Stimulated activated naive B cell treated with anti-CD40 and anti-IgM and Interleukin-4, amounts not matched to agents 10 μg/mL and 1 μg/mL and 100 μg/mL, for 72 hours (primary cell): ENCODE data around the gene RASSF3.
"Not testable (repeated sequence)": the region's sequence is repeated elsewhere in the genome, so short reads cannot be mapped to it uniquely, and the experiment has no call there.

Experiments
- ATAC-seq, 2 donors: fragments of 150-1000 bp; cut with Tn5 transposase; replicated peaks; 2 replicates each; pipeline ENCODE4 v1.10.0; 2021; ENCODE audit warnings: moderate library complexity in 1 of 2
- DNase-seq: peaks from one replicate; pipeline ENCODE4 v3.0.0; 2021
- H3K27ac Mint-ChIP-seq: one replicate; pipeline ENCODE4 v1.8.0; 2022; ENCODE audit warnings: mild to moderate bottlenecking, mixed read lengths
- H3K27me3 Mint-ChIP-seq, 2 donors: one replicate each; pipeline ENCODE4 v1.8.0; 2022; ENCODE audit warnings: mixed read lengths in 2 of 2
- H3K36me3 Mint-ChIP-seq, 2 donors: one replicate each; pipeline ENCODE4 v1.8.0; 2022; ENCODE audit warnings: mixed read lengths in 2 of 2, mild to moderate bottlenecking in 1 of 2
- H3K4me1 Mint-ChIP-seq, 2 donors: one replicate each; pipeline ENCODE4 v1.8.0; 2022; ENCODE audit warnings: mixed read lengths in 2 of 2, mild to moderate bottlenecking in 1 of 2
- H3K4me3 Mint-ChIP-seq, 2 donors: one replicate each; pipeline ENCODE4 v1.8.0; 2022; ENCODE audit warnings: mild to moderate bottlenecking in 2 of 2, mixed read lengths in 2 of 2, moderate library complexity in 1 of 2
- H3K9me3 Mint-ChIP-seq, 2 donors: one replicate each; pipeline ENCODE4 v1.8.0; 2022; ENCODE audit warnings: mixed read lengths in 2 of 2, mild to moderate bottlenecking in 1 of 2

The RASSF3 gene

DNA sequence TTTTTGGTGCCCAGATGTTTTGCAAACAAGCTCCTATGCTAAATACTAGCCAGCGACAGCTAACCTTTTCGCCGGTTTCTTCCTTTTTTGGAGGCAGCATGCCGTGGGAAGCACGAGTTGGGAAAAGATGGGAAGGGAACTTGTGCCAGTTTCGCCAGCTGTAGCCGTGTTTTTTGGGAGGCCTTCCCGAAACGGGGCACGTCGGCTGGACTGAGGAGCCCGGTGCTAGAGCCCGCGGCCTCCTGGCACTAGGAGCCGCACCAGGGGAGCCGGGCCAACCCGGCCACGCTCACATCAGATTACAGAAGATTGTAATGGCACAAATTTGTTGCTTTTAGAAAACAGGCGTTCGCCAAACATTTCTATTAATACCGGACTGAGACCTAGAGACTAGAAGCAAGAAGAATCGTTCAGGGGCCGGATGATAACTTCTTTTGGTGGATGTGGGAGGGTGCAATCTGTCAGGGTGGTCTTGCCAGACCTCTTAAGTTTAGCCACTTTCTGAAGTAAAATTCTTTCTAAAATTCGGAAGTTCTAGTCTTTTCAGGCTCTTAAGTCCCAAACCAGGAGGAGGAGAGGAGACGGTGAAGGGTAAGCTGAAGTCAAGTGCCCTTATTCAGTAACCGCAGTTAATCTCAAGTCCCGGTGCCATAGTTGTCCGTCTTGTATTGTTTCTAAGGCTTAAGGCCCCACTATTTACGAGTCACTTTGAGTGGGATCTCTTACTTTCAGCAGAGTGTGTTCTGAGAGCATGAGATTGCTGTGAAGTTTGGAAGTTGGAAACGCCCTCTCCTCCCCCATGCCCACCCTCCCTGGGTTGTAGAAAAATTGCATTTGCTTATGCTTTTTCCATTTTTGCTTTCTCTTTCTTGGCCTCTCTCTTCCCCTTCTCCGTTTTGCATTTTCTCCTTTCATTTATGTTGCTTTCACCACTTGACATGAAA is 1.3 kb downstream of the RASSF3 start:
- DNase-seq (no peak), ATAC-seq (no peak)
- H3K36me3 Mint-ChIP-seq: peaks cover 39 to 53% of the 10 kb centered on the region in 2 donors

DNA sequence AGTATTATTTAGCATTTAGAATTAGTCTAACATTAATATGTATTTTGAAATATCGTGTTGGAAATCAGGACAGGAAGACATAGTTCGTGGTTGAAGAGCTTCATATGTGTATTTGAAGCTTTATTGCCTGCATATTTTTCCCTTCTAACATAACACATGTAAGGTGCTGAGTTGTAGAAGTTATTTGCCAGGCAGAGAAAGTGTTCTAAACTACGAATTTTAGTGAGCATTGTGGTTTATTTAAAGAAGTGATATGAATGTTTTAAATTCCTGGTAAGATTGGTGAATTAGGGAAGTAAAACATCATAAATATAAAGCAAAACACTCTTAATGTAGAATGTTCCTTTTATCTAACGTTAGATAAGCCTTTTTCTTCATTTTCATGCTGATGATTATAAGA is 2.5 kb downstream of the RASSF3 start:
- Mint-ChIP-seq H3K4me3 (peak overlapping the region; percentile 85 to 93), H3K36me3 (peaks cover 46 to 65% of the 10 kb centered on the region in 2 donors), H3K27ac (peak overlapping the region; percentile 87), H3K4me1 (peaks cover 28 to 60% of the 10 kb centered on the region in 2 donors), H3K27me3 (no peaks in the 10 kb centered on the region), H3K9me3 (no peaks in the 10 kb centered on the region)
- ATAC-seq (no peak), DNase-seq (no peak)

More for the DNA sequence above, 1.3 kb downstream of the RASSF3 start:
- H3K9me3 Mint-ChIP-seq: no peaks in the 10 kb centered on the region
- no peaks in the 10 kb centered on the region for H3K27me3 Mint-ChIP-seq
- H3K4me1 Mint-ChIP-seq: peaks cover 25 to 52% of the 10 kb centered on the region in 2 donors
- peak overlapping the region; percentile 97 for H3K27ac Mint-ChIP-seq
- peak overlapping the region; percentile 85 to 93 for H3K4me3 Mint-ChIP-seq

DNA sequence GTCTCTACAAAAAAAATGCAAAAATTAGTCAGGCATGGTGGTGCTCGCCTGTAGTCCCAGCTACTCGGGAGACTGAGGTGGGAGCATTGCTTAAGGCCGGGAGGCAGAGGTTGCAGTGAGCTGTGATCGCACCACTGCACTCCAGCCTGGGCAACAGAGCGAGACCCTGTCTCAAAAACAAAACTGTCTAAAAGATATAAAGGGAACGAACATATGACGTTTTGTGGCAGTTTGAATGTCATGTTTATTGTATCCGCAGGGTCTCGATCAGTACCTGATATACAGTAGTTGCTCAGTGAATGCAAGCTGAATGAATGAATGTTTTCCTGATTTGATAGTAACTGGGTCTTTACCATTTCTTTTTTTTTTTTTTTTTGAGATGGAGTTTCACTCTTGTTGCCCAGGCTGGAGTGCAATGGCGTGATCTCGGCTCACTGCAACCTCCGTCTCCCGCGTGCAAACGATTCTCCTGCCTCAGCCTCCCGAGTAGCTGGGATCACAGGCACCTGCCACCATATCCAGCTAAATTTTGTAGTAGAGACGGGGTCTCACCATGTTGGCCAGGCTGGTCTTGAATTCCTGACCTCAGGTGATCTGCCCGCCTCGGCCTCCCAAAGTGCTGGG is 3.6 kb downstream of the RASSF3 start:
- Mint-ChIP-seq H3K4me3 (peak overlapping the region; percentile 85 to 93), H3K36me3 (peaks cover 48 to 65% of the 10 kb centered on the region in 2 donors), H3K4me1 (peaks cover 24 to 64% of the 10 kb centered on the region in 2 donors), H3K27ac (peak overlapping the region; percentile 87)
- ATAC-seq (peak in 1 of 2 donors; percentile 1), DNase-seq (peak; percentile 24)
- not testable (repeated sequence) for H3K27me3 Mint-ChIP-seq, H3K9me3 Mint-ChIP-seq

DNA sequence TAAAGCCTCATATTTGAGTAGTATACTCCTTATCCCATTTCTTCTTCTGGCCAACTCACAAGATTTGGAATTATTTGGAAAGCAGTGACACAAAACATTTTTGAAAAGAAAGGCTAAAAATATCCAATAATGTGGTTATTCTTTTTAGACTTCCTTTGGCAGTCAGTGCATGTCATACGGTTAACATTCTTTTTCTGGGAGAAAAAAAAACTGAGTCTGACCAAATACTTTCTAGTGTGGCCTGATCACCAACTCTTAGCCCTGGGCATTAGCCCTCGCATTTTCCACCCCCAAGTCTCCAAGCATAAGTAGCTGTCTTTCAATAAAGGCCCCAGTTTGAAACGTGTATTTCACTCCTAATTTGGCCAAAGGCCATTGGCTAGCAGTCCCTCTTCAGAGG is 5.9 kb downstream of the RASSF3 start:
- Mint-ChIP-seq H3K9me3 (no peaks in the 10 kb centered on the region), H3K27ac (peak overlapping the region; percentile 79), H3K4me3 (peak overlapping the region in 1 of 2 donors; percentile 17), H3K4me1 (peaks cover 32 to 77% of the 10 kb centered on the region in 2 donors), H3K27me3 (no peaks in the 10 kb centered on the region), H3K36me3 (peaks cover 51 to 68% of the 10 kb centered on the region in 2 donors)
- DNase-seq (no peak), ATAC-seq (no peak)

DNA sequence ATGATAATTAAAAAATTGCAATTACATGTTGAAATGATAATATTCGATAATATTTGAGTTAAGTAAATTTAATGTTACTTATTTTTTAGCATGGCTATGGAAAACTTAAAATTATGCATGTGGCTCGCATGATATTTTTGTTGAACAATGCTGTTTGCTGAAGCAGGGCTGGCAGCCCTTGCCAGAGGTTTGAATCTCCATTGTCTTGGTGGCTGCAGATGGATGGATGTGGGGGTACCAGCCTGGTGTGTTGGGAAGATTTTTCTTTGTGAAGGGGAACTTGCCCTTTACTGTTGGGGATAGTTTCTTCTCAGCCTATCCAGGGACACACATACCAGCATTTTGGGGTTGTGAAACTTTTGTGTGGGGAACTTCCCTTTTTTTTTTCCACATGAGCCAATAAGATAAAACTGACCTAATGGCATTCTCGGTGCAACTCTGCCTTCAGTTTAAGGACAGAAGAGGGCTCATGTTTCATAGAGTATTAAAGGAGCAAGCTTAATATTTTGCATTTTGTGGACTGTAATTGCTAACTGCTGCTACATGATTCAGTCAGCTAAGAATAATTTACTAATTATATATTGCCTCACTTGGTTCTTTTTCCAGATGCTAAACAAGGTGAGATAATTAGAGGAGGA is 8.8 kb downstream of the RASSF3 start:
- Mint-ChIP-seq H3K27ac (peak overlapping the region; percentile 95), H3K4me1 (peaks cover 22 to 79% of the 10 kb centered on the region in 2 donors), H3K9me3 (no peaks in the 10 kb centered on the region), H3K36me3 (peaks cover 31 to 45% of the 10 kb centered on the region in 2 donors), H3K27me3 (no peaks in the 10 kb centered on the region), H3K4me3 (peak overlapping the region; percentile 74 to 75)
- peak; percentile 64 to 67 for ATAC-seq
- DNase-seq: peak; percentile 46

DNA sequence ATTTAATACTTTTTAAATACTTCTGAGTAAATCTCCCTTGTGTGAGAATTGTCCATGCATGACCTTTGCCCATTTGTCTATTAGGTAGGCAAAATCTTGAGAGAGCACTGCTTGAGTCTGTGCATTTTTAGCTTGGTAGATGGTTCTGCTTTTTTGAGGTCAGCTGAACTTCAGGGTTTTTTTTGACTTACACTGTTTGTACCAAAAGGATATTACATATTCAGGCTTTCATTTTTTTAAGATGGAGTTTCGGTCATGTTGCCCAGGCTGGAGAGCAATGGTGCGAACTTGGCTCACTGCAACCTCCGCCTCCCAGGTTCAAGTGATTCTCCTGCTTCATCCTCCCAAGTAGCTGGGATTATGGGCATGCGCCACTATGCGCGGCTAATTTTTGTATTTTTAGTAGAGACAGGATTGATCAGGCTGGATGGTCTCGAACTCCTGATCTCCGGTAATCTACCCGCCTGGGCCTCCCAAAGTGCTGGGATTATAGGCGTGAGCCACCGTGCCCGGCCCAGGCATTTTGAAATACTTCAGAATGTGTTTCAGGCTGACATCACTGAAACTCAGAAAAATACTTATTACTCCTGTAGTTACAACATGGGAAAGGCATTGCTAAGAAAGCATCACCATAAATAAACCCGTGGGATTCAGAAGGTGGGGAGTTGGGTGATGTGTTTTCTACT is 11.1 kb downstream of the RASSF3 start:
- H3K27ac Mint-ChIP-seq: peak overlapping the region; percentile 97

DNA sequence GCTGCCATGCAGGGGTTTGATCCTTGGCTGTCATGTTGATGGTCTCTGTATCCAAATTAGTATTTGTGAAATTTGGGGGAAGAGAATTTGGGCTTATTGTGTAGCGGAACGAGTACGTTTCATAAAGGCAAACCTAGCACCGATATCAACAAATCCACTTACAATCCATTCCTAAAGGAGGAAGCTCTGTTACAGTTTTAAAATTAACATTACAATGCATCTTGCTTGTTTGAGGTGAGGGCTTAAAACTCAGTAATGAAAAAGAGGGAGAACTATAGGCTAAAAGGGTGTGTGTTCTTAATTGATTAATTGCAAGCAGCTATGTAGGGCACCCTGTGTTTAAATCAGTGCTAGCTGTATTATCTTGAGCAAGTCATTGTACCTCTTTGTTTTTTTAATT is 13.7 kb downstream of the RASSF3 start:
- Mint-ChIP-seq H3K27me3 (no peaks in the 10 kb centered on the region), H3K4me3 (peak overlapping the region in 1 of 2 donors; percentile 14), H3K4me1 (peaks cover 26 to 72% of the 10 kb centered on the region in 2 donors), H3K36me3 (peaks cover 11 to 18% of the 10 kb centered on the region in 2 donors), H3K27ac (no peak overlapping the region), H3K9me3 (no peaks in the 10 kb centered on the region)
- no peak for DNase-seq
- ATAC-seq: no peak

More for the DNA sequence above, 11.1 kb downstream of the RASSF3 start:
- H3K9me3 Mint-ChIP-seq: no peaks in the 10 kb centered on the region
- peaks cover 15 to 26% of the 10 kb centered on the region in 2 donors for H3K36me3 Mint-ChIP-seq
- H3K4me1 Mint-ChIP-seq: peaks cover 23 to 75% of the 10 kb centered on the region in 2 donors
- ATAC-seq: peak; percentile 83 to 85
- peak; percentile 64 for DNase-seq
- peak overlapping the region; percentile 66 to 79 for H3K4me3 Mint-ChIP-seq
- H3K27me3 Mint-ChIP-seq: no peaks in the 10 kb centered on the region

GRCh38 chr12:64625243-64626077 is 15.2 kb downstream of the RASSF3 start:
- ATAC-seq (peak; percentile 64), DNase-seq (peak; percentile 55)
- Mint-ChIP-seq H3K4me1 (peaks cover 24 to 63% of the 10 kb centered on the region in 2 donors), H3K27me3 (no peaks in the 10 kb centered on the region), H3K9me3 (no peaks in the 10 kb centered on the region), H3K27ac (peak overlapping the region; percentile 96), H3K4me3 (peak overlapping the region; percentile 76 to 79), H3K36me3 (peaks cover 8 to 18% of the 10 kb centered on the region in 2 donors)

DNA sequence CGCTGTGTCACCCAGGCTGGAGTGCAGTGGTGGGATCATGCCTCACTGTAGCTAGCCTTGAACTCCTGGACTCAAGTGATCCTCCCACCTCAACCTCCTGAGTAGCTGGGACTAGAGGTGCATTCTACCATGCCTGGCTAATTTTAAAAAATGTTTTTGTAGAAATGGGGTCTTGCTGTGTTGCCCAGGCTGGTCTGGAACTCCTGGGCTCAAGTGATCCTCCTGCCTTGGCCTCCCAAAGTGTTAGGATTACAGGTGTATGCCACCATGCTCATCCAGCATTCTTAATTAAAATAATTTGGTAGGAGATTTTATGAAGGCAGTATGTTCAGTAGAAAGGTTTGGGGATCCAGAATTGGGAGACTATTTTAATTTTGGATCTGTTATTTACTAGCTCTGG is 16.3 kb downstream of the RASSF3 start:
- Mint-ChIP-seq H3K4me1 (peaks cover 31 to 66% of the 10 kb centered on the region in 2 donors), H3K36me3 (peaks cover 19 to 29% of the 10 kb centered on the region in 2 donors)
- not testable (repeated sequence) for H3K9me3 Mint-ChIP-seq, H3K27me3 Mint-ChIP-seq, ATAC-seq, H3K27ac Mint-ChIP-seq, H3K4me3 Mint-ChIP-seq, DNase-seq

DNA sequence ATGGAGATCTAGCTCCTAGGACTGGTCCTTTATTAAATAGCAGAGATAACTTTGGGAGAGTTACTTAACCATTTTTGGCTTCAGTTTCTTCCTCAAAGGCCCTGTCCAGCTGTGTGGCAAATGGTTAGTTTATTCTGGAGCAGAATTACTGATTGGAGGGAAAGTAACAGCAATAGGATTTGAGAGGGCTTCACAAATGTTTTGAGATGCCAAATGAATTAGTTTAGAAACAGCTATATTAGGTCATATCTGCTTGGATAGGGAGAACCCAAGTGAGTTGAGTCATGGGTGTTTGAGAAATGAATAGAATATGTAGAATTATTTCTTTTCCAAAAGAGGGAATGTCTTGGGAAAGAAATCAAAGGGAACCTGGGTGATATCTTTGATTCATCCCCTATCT is 17.5 kb downstream of the RASSF3 start:
- no peak for ATAC-seq

GRCh38 chr12:64631197-64631596 is 20.9 kb downstream of the RASSF3 start:
- Mint-ChIP-seq H3K36me3 (peaks cover 51 to 53% of the 10 kb centered on the region in 2 donors), H3K27ac (peak overlapping the region; percentile 74), H3K4me3 (peak overlapping the region; percentile 44 to 54), H3K4me1 (peaks cover 50 to 68% of the 10 kb centered on the region in 2 donors), H3K9me3 (peaks cover 12 to 16% of the 10 kb centered on the region in 2 donors), H3K27me3 (no peaks in the 10 kb centered on the region)
- DNase-seq (peak; percentile 23), ATAC-seq (peak; percentile 95 to 97)

More for the DNA sequence above, 17.5 kb downstream of the RASSF3 start:
- DNase-seq: no peak
- Mint-ChIP-seq H3K36me3 (peaks cover 29 to 36% of the 10 kb centered on the region in 2 donors), H3K4me3 (no peak overlapping the region), H3K9me3 (peaks cover 7 to 9% of the 10 kb centered on the region in 2 donors), H3K27me3 (no peaks in the 10 kb centered on the region), H3K27ac (peak overlapping the region; percentile 42), H3K4me1 (peaks cover 41 to 69% of the 10 kb centered on the region in 2 donors)

- H3K4me3 Mint-ChIP-seq: peak overlapping the region in 1 of 2 donors; percentile 49
- H3K27ac Mint-ChIP-seq: peak overlapping the region; percentile 69
- peaks cover 12 to 16% of the 10 kb centered on the region in 2 donors for H3K9me3 Mint-ChIP-seq
- H3K36me3 Mint-ChIP-seq: peaks cover 45 to 53% of the 10 kb centered on the region in 2 donors
- no peak for ATAC-seq
- H3K27me3 Mint-ChIP-seq: no peaks in the 10 kb centered on the region
- DNase-seq: no peak
- peaks cover 44 to 70% of the 10 kb centered on the region in 2 donors for H3K4me1 Mint-ChIP-seq
Observed at GRCh38 chr12:64633011-64633939, 23.0 kb downstream of the RASSF3 start.
